ENCODE measurements around the gene RPS10. TPM values are rescaled to one million over a fixed set of nuclear protein-coding genes. Genes with fewer than 3 reads are reported as not detected.
"Not testable (repeated sequence)": the region's sequence is repeated elsewhere in the genome, so short reads cannot be mapped to it uniquely, and the experiment has no call there.

Gene RPS10
- total RNA-seq, 1 donor from 2014 or later, result 3,703 TPM

DNA sequence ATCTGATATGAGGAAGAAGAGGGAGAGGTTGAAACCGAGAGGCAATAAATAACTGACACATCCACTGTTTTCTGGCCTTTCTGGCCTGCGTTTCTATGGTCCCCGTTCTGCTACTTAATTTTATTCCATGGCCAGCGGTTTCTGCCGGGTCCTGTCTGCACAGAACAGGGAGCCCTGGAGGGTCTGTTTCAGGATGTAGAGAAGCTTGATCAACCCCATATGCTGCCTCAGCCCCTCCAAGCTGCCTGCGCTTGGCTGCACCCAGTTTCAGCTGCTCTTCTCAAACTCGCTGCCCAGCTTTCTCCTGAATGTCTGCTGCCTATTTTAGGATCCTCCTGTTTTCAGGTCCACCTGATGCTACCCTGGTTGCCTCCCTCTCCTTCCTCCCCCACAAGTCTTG is 21.5 kb upstream of the RPS10 start:
- DNase-seq, result no peak

DNA sequence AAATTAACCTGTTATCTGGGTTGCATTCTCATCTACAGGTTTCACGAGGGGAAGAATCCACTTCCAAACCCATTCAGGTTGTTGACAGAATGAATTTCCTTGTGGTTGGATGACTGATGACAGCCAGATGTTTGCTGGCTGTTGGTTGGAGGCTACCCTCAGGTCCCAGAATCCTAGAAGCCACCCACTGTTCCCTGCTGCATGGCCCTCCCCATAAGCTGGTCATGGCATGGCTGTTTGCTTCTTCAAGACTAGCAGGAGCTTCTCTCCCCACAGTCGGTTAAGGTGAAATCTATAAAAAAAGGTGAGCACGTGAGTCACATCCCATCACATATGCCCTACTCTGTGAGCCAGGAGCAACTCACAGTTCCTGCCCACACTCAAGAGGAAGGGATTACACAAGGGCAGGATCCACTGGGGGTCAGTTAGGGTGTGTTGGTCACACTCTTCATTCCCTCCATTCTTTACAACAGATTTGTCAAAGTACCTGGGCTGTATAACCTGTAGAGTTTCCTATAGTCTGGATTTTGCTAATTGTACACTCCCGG is 19.5 kb upstream of the RPS10 start:
- DNase-seq, result no peak

DNA sequence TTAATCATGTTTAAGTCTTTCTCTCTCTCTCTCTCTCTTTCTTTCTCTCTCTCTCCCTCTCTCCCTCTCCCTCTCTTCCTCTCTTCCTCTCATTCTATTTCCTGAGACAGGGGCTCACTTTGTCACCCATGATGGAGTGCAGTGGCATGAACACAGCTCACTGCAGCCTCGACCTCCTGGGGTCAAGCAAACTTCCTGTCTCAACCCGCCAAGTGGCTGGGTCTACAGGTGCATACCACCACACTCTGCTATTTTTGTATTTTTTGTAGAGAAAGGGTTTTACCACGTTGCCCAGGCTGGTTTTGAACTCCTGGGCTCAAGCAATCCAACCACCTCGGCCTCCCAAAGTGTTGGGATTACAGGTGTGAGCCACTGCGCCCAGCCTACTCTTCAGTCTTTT is 15.7 kb upstream of the RPS10 start:
- DNase-seq, result no peak

DNA sequence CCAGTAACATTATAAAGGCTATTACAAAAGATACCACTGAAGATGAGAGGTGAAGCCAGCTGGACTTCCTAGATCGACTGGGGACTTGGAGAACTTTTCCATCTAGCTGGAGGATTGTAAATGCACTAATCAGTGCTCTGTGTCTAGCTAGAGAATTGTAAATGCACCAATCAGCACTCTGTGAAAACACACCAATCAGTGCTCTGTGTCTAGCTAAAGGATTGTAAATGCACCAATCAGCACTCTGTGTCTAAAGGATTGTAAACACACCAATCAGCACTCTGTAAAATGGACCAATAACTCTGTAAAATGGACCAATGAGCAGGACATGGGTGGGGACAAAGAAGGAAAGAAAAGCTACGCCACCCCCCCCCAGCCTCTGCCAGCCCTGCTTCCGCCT is 13.6 kb upstream of the RPS10 start:
- no peak for DNase-seq

DNA sequence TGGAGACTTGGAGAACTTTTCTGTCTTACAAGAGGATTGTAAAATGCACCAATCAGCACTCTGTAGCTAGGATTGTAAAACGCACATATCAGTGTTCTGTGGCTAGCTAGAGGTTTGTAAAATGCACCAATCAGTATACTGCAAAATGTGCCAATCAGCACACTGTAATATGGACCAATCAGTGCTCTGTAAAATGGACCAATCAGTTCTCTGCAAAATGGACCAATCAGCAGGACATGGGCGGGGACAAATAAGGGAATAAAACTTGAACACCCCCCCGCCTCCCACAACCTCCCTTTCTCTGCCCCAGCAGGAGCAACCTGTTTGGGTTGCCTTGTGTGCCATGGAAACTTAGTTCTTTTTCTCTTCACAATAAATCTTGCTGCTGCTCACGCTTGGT is 12.8 kb upstream of the RPS10 start:
- no peak for DNase-seq

DNA sequence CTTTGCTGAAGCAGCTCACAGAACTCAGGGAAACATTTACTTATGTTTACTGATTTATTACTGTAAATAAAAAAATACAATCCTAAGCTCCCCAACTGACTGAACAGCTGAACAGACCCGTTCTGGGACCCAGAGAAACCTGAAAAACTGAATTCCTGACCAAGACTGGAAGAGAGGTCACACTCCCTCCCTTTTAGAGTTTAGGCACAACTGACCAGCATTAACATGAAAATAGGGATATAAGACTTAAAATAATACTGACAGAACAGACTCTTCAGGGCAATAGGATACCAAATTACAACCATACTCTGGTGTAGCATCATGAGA is 11.7 kb upstream of the RPS10 start:
- DNase-seq, result no peak

DNA sequence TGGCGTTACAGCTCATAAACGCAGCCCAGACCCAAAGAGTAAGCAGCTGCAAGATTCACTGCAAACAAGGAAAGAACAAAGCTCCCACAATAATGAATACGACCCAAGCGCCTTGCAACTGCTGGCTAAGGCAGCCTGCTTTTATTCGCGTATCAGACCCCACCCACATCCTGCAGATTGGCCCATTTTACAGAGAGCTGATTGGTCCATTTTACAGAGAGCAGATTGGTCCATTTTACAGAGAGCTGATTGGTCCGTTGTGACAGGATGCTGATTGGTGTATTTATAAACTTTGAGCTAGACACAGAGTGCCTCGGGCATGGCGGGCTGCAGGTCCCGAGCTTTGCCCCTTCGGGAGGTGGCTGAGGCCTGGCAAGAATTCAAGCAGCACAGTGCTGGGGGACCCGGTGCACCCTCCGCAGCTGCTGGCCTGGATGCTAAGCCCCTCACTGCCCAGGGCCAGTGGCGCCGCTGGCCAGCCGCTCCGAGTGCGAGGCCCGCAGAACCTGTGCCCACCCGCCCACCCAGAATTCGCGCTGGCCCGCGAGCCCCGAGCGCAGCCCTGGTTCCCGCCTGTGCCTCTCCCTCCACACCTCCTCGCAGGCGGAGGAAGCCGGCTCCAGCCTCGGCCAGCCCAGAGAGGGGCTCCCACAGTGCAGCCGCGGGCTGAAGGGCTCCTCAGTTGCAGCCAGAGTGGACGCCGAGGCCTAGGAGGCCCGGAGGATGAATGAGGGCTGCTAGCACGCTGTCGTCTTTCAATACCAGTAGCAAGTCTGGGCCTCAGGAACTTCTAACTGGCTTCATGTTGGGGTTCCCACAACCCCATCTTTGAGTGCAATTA is 11.2 kb upstream of the RPS10 start:
- DNase-seq, result no peak

DNA sequence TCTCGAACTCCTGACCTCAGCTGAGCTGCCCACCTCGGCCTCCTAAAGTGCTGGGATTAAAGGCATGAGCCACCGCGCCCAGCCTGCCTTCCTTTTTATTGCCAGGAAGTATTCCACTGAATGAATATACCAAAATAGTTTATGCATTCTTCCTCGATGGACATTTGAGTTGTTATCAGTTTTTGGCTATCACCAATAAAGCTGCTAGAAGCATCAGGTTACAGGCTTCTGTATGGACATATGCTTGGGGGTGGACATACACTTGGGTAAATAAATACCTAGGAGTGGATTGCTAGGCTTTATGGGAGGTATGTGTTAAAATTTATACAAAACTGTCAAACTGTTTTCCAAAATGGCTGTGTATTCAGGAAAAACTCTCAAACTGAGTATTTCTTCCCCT is 10.0 kb upstream of the RPS10 start:
- DNase-seq, result no peak

DNA sequence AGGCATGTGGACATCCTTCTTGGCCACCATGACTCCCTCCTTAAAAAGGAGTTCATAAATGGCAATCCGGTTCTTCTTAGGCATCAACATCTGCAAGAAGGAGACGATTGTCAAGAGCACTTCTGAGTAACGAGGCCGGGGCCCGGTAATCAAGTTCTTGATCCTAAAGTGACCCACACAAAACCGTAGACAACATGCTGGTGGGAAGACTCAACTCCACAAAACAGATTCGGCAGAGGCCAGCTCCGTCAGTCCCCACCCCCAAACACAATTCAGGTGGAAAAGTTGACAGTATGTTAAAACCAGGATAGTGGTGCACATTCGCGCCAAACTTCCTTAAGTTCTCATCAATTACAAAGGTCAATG is 754 bp downstream of the RPS10 start:
- DNase-seq, result no peak

DNA sequence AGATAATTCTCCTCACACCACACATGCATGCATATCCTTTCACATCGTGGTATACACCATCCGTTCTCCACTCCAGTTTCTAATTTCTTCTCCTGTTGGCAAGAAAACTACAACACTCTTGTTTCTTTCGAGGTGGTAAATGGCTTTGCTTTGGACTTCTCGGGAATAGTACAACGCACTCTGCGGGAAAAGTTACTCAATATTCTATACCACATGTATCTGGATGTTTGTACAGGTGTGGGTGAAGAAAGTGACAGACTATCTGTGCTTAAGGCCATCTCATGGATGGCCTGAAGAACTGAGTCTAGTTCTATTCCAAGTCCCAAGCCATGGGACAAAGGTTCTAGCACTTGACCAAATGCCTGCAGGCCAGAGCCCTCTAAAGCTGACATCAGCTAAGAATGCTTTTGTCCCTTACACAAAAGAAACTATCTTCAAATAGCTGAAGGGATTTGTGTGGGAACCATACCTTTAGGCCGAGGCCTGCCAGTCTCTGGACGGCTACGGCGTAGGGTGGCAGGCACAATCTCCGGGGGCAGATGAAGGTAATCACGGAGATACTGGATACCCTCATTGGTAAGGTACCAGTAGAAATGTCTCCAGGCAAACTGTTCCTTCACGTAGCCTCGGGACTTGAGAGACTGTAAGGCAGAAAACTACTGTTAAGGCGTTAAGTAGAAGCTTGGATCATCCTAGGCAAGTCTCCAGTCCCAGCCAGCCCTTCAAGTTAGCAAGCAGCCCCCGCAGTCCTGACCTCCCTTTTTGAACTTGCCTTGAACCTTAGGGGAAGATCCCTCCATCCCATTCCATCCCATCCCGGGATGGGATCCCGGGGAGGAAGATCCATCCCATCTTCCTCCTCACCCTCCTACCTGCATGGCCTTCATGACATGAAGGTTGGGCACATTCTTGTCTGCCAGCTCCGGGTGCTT is 1.4 kb downstream of the RPS10 start:
- DNase-seq, result no peak

DNA sequence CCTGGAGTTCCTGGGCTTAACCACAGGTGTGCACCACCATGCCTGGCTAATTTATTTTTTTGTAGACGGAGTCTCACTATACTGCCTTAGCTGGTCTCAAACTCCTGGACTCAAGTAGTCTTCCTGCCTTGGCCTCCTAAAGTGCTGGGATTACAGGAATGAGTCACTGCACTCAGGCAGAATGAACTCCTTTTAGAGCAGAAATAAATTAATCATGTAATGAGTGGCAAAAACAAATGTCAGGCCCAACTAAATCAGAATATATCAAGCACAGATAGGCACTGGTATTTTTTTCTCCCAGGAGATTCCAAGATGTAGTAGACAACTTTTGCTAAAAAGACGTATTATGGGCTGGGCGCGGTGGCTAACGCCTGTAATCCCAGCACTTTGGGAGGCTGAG is 2.6 kb downstream of the RPS10 start:
- DNase-seq, result no peak

DNA sequence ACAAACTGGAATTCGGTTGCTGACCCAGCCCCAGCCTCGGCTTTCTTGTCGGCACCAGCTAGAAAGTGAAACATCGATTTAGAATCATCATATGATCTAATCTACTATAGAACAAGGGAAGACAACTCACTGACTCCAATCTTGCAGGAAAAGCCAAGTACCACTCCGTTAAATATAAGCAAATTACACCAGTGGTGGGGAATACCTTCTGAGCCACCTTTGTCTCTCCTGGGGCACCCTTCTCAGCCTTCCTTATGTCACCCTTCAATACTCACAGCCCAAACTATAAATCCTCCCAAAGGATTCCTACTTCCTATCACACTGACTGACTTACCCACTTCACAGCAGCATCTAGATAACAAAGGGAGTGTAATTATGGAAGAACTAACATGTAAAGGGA is 7.5 kb downstream of the RPS10 start:
- DNase-seq, result no peak

DNA sequence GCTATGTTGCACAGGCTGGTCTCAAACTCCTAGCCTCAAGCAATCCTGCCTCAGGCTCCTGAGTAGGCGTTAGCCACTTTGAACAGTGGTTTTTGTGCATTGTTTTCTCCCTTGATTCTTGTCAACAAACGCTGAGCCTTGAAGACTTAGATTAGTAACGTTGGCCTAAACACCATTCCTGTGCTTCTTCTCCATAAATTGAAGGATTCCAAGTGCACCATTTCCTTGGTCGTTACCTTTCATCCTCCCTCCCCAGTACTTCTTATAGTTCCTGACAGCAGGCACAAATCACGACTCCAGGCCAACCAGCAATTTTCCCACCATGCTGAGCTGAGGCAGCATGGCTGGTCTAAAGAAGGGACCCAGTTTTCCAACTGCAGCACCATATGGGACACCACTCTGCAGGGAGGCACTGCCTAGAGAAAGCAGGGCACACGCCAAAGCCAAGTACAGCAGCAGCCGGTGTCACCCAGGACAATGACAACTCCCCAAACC is 8.9 kb downstream of the RPS10 start:
- DNase-seq, result no peak

DNA sequence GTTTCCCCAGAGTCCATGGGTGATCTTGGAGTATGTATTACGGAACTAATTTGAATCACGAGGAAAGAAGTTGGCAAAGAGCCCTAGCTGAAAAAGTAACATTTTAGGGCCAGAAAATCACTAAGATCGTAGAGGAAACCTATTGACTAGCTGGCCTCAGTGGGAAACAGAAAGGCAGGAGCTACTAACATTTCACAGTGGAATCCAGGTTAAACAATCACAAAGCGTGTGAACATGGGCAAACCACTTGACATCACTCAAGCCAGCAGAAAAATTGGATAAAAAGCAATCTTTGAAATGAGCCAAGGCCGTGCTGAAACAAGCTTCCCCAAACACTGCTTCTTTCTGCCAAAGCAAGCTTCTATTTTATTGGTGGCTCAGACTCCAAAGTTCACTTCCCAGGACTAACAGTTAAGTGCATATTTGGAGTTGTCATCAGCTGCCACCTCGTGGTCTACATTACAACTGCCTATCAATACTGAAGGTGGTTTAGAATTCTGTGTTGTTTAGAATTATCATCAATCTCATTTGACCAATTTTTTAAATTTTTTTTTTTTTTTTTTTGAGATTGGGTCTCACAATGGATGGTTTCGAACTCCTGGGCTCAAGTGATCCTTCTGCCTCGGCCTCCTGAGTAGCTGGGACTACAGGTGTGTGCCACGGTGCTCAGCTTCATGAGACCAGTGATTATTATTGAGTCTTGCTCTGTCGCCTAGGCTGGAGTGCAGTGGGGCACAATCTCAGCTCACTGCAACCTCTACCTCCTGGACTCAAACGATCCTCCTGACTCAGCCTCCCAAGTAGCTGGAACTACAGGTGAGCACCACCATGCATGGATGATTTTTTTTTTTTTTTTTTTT is 10.6 kb downstream of the RPS10 start:
- peak; percentile 88 for DNase-seq

DNA sequence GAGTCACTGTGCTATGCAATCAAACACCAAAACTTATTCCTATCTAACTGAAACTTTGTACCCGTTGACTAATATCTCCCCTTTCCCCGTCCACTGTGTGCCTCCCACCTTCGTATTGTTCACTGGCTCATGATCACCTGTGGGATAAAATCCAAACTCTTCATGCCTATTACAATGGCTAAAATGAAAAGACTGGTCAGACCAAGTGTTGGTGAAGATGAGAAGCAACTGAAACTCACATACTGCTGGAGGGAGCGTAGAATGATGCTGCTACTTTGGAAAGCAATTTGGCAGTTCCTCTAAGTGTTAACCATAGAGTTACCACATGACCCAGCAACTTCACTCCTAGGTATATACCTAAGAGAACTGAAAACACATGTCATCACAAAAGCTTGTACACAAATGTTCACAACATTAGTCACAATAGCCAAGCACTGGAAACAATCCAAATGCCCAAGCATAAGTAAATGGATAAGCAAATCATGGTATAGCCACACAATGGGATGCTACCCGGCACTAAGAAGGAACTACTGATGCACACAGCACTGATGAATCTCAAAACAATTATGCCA is 13.1 kb downstream of the RPS10 start:
- no peak for DNase-seq

DNA sequence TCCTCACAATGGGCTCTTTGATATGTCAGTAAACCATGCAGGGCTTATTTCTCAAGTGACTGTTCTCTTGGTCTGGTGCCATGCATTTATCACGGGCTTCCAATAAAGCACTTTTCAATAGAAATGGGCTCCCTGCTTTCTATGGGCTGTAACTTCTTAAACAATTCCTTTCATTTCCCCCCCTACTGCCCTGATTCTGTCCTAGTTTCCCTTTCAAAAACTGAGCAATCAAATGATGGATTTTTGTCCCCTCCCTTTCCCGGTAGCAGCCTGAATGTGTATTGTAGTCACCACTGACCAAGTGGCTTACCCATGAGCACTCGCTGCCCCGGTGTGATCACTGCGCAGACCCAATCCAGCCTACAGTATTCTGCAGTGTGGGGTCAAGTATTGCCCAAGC is 13.9 kb downstream of the RPS10 start:
- DNase-seq, result no peak

DNA sequence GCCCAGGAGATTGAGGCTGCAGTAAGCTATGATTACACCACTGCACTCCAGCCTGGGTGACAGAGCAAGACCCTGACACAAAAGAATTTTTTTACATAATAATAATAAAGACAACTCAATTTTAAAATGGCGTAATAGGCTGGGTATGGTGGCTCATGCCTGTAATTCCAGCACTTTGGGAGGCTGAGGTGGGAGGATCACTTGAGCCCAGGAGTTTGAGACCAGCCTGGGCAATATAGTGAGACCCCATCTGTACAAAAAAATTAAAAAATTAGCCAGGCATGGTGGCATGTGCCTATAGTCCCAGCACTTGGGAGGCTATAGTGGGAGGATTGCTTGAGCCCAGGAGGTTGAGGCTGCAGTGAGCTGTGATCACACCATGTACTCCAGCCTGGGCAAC is 18.0 kb downstream of the RPS10 start:
- DNase-seq, result not testable (repeated sequence)

DNA sequence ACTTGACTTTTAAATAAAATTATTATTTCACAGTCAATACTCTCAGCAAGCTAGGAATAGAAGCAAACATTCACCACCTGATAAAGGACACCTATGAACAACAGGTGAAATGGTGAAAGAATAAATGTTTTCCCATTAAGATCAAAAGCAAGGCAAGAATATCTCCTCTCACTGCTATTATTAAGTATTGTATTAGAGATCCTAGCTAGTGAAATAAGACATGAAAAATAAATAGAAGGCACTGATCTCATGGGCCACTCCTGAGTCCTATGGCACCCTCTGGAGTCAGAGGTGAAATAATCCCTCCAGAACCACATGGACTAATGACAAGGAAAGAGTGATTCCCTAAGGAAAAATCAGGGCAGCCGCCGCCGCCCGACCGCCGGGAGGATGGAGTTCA is 29.4 kb downstream of the RPS10 start:
- DNase-seq, result no peak

DNA sequence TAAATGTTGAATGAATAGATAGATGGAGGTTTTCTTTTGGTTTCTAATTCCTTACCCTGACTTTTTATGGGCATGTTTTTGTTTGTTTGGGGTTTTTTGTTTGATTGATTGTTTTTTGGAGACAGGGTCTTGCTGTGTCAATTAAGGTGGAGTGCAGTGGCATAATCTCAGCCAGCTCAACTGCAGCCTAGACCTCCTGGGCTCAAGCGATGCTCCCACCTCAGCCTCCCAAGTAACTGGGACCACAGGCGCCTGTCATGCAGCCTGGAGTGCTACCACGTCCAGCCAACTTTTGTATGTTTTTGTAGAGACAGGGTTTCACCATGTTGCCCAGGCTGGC is 31.9 kb downstream of the RPS10 start:
- no peak for DNase-seq

DNA sequence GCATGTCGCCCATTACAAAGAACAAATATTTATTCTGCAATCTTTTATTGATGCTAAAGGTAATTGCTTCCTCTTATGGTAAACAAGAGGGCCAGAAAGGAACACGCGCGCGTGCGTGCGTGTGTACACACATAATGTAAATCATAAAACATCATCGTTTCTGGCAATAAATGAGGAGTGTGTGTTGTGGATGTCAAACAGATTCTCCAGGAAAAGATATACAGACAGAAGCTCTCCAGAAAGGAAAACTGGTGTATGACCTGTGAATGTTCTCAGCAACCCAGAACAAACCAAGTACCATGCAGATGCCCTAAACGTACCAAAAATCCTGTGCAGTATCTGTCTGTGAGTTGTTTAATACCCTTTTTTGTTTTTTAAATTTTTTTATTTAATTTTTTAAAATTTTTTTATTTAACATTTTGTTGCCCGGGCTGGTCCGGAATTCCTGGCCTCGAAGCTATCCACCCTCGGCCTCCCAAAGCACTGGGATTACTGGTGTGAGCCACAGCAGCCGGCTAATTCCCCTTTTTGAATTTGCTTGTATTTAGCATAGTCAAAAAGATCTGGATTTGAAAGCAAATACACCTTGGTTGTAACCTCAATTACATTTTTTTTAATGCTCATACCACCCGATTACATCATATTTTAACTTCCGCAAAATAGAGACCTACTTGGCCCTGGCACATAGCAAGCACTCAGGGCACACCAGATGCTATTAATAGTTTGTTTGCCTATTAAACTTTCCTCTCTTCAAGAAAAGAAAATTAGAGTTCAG is 32.5 kb downstream of the RPS10 start:
- no peak for DNase-seq

DNA sequence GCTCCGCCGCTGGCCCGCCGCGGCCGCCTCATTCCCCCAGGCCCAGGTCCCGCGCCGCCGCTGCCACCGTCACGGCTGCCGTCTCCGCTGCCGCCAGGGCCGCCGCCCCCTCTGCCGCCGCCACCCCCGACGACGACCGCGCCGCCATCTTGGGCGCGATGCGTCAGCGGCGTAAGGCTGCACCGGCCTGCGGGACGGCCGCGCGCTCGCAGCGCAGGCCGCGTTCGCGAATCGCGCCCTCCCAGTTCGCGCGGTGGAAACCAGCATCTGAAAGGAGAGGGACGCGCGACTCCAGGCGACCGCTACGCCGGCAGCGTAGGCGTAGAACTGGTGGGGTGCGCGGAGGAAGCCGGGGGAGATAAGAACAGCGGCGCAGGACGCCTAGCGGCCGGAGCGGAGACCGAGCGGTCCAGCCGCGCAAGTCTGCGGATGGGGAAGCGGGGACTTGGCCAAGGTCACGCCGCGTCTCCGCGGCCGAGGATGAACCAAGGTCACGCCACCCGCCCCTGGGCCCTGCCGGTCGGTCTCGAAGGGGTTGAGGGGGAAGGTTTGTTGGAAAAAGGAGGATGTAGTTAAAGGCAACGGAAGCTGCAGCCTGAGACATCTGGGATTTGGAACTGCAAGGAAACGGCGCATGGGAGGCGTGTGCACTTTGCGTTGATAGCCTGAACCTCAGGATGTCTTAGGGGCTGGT is 33.2 kb downstream of the RPS10 start, which contains the start of gene NUDT3:
Gene NUDT3 (minus strand): TSS at position 173 of the 694 bp plus-strand sequence. CDS start 307 bp downstream, outside the sequence.
- DNase-seq, result peak; percentile 96

Measured in dermis blood vessel endothelial cell (primary cell).